Adrenal gland (tissue), 5 donors: ENCODE measurements around the gene RASGRF2.

ENCODE experiments used
- POLR2A ChIP-seq, 2 donors: fragments of 450-650 bp; IDR thresholded peaks; one replicate each; pipeline ENCODE4 v1.6.1; 2017; ENCODE audit warnings: antibody characterized with exemption in 2 of 2, mild to moderate bottlenecking in 2 of 2, moderate library complexity in 1 of 2
- TF ChIP-seq, protein P1 (sequence below), 6 experiments: fragments of 450-650 bp in 4 of 6; fragments of 200-600 bp in 2 of 6; sonication (generic) in 1 of 6; IDR thresholded peaks; 1 replicate in 5 of 6; 2 replicates in 1 of 6; pipeline versions ENCODE4 v1.5.1 to v1.8.0; 2016 to 2021; ENCODE audit warnings: antibody characterized with exemption in 6 of 6, mild to moderate bottlenecking in 2 of 6, moderate library complexity in 1 of 6
- donor health status: DM: no; HTN: no; CAD: no.

DNA sequence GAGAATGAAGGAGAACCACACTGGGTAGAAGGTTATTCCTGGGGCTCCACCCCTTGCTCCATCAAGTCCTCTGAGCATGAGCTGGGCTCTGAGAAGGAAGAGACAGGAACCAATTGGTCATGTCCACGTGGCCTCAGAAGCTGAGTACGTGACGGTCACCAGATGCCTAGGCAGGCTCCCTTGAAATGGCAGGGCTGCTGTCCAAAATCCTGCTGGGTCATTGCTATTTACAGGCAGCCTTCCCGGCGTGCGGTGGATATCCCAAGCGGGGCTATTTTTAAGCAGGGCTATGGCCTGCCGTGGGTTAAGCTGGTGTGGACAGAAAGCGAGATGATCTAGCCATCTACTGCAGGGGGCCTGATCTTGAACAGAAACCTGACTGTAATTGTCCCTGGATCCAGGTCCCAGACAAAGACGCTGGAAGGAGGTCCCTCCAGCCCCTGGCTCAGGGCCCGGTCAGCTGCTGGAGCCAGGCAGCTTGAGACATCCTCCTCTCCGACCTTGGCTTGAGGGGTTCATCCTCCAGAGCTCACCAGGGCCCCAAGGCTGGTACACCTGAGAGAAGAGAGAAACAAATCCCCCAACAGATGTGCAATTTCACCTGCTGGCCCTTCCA is 272.4 kb downstream of the RASGRF2 start:
- TF ChIP-seq POLR2A (IDR thresholded peaks at IDR 0.05) = peak in 1 of 2 donors; percentile 70
- TF ChIP-seq, protein P1, sequence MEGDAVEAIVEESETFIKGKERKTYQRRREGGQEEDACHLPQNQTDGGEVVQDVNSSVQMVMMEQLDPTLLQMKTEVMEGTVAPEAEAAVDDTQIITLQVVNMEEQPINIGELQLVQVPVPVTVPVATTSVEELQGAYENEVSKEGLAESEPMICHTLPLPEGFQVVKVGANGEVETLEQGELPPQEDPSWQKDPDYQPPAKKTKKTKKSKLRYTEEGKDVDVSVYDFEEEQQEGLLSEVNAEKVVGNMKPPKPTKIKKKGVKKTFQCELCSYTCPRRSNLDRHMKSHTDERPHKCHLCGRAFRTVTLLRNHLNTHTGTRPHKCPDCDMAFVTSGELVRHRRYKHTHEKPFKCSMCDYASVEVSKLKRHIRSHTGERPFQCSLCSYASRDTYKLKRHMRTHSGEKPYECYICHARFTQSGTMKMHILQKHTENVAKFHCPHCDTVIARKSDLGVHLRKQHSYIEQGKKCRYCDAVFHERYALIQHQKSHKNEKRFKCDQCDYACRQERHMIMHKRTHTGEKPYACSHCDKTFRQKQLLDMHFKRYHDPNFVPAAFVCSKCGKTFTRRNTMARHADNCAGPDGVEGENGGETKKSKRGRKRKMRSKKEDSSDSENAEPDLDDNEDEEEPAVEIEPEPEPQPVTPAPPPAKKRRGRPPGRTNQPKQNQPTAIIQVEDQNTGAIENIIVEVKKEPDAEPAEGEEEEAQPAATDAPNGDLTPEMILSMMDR (IDR thresholded peaks at IDR 0.05) = no peak
